Testis (tissue), 3 donors: Measurements from ENCODE around the gene SNAP47. TPM values are rescaled to one million over a fixed set of nuclear protein-coding genes. Genes with fewer than 3 reads are reported as not detected.

Experiments
- DNase-seq: peaks from one replicate; pipeline ENCODE4 v3.0.0-alpha.2; 2019
- H3K27ac ChIP-seq, 2 donors: fragments of 200-600 bp; sonication (generic); one replicate each; pipeline ENCODE4 v1.5.1; 2019
- H3K27me3 ChIP-seq: fragments of 200-600 bp; sonication (generic); one replicate; pipeline ENCODE4 v1.5.1; 2019
- H3K36me3 ChIP-seq: fragments of 200-600 bp; sonication (generic); one replicate; pipeline ENCODE4 v1.5.1; 2017; ENCODE audit warnings: low read depth; ENCODE audit errors: missing control alignments
- H3K4me1 ChIP-seq: fragments of 200-600 bp; sonication (generic); one replicate; pipeline ENCODE4 v1.5.1; 2019
- H3K4me3 ChIP-seq, 2 donors: fragments of 200-600 bp; sonication (generic); one replicate each; pipeline ENCODE4 v1.5.1; 2017 to 2019
- H3K9me3 ChIP-seq: fragments of 200-600 bp; sonication (generic); one replicate; pipeline ENCODE4 v1.5.1; 2017
- WGBS, 2 donors: methylation state at CpG; one replicate each; pipeline ENCODE4 v1.1.5; 2018; 5-methylcytosine and 5-hydroxymethylcytosine counted together
- intact Hi-C: fragments of 100-400 bp; cut with DNase I; formaldehyde crosslinking; loops from one replicate; pipeline ENCODE4 v1.15.1; 2023; ENCODE audit warnings: low total_unique reads
- polyA plus RNA-seq: library from polyadenylated mRNA; stranded (reverse); fragments of 350-450 nt; fragmentation: Illumina TruSeq; extraction: RNeasy Lipid Tissue Mini Kit (QIAGEN cat#74804); gene quantifications from one replicate; pipeline ENCODE4 v1.2.3, GENCODE V29; 2014; ENCODE audit warnings: low read depth, low replicate concordance; ENCODE audit not compliant: insufficient read depth
- total RNA-seq, 2 donors: library from RNA; depleted of rRNA; stranded (reverse); fragments of >200 nt; gene quantifications; one replicate each; pipeline ENCODE4 v1.2.3, GENCODE V29; 2016
- TF ChIP-seq, protein P1 (sequence below), 3 experiments: fragments of 450-650 bp in 2 of 3; fragments of 200-600 bp in 1 of 3; sonication (generic) in 1 of 3; IDR thresholded peaks; one replicate each; pipeline ENCODE4 v1.5.1; 2016 to 2019; ENCODE audit warnings: antibody characterized with exemption in 3 of 3, mild to moderate bottlenecking in 2 of 3, moderate library complexity in 1 of 3

SNAP47 gene
- total and polyA plus RNA-seq, 3 donors from 2014 or later: 72.2 to 80.3 (median 77.6) TPM

DNA sequence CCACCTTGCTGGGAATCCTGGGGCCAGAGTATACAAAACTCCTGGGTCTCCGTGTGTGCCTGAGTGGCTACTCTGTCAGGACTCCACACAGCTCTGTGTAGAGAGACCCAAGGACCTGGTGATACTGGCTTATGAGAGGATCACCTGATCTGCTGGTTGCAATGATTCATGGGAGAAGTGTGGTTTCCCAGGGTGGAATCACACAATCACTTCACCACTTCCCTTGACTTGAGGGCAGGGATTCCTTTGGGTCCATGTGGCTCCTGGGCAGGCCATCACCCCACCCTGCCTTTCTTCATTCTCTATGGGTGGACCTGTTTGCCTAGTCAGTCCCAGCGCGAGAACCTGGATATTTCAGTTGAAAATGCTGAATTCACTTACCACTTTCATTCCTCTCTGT, 93.6 kb downstream of the SNAP47 start:
- intact Hi-C loops: no loop called here
- TF ChIP-seq, protein P1, sequence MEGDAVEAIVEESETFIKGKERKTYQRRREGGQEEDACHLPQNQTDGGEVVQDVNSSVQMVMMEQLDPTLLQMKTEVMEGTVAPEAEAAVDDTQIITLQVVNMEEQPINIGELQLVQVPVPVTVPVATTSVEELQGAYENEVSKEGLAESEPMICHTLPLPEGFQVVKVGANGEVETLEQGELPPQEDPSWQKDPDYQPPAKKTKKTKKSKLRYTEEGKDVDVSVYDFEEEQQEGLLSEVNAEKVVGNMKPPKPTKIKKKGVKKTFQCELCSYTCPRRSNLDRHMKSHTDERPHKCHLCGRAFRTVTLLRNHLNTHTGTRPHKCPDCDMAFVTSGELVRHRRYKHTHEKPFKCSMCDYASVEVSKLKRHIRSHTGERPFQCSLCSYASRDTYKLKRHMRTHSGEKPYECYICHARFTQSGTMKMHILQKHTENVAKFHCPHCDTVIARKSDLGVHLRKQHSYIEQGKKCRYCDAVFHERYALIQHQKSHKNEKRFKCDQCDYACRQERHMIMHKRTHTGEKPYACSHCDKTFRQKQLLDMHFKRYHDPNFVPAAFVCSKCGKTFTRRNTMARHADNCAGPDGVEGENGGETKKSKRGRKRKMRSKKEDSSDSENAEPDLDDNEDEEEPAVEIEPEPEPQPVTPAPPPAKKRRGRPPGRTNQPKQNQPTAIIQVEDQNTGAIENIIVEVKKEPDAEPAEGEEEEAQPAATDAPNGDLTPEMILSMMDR (IDR thresholded peaks at IDR 0.05): no peak
- WGBS, 2 donors: 83 to 84% methylated on average over 3 of the region's 3 CpGs

More for the DNA sequence above, 93.6 kb downstream of the SNAP47 start:
- Histone ChIP-seq H3K27ac (no peak overlapping the region), H3K27me3 (no peaks in the 10 kb centered on the region), H3K4me1 (no peaks in the 10 kb centered on the region), H3K9me3 (no peaks in the 10 kb centered on the region), H3K4me3 (no peak overlapping the region), H3K36me3 (no peaks in the 10 kb centered on the region)
- DNase-seq: no peak

Other genes with a start within 250 kb of the SNAP47 start
- gene ZNF678, start 171.9 kb upstream of the SNAP47 start, total RNA-seq: 10 to 100 TPM; 12.8 to 18.6 TPM
- gene ZNF678, start 171.9 kb upstream of the SNAP47 start, polyA plus RNA-seq: 3.2 TPM
- 10 to 100 TPM; 35.2 to 36.1 TPM for gene JMJD4, start 133 bp upstream of the SNAP47 start, total RNA-seq
- gene JMJD4, start 133 bp upstream of the SNAP47 start, polyA plus RNA-seq: 33.8 TPM
- gene PRSS38, start 80.2 kb downstream of the SNAP47 start, total RNA-seq: 1 to 10 TPM; 3.4 to 9.3 TPM
- gene PRSS38, start 80.2 kb downstream of the SNAP47 start, polyA plus RNA-seq: 5.4 TPM
- 1 to 10 TPM; 3.5 to 4.3 TPM for gene WNT9A, start 212.5 kb downstream of the SNAP47 start, total RNA-seq
- 3.1 TPM for gene WNT9A, start 212.5 kb downstream of the SNAP47 start, polyA plus RNA-seq